HepG2 (cell line): ENCODE results near the gene ARID1A. TPM values are rescaled to one million over a fixed set of nuclear protein-coding genes. Genes with fewer than 3 reads are reported as not detected.

Experiments used
- NR2F6 ChIP-seq, 2 experiments: IDR thresholded peaks; 2 replicates each; pipeline ENCODE4 v1.6.1; 2016; ENCODE audit warnings: antibody characterized with exemption in 1 of 2, mild to moderate bottlenecking in 1 of 2
- RAD21 ChIP-seq: fragments of 450-650 bp; formaldehyde crosslinking; IDR thresholded peaks from 2 replicates; pipeline ENCODE4 v1.5.0; 2020; ENCODE audit warnings: mild to moderate bottlenecking
- ZNF101 ChIP-seq: sonication (generic); formaldehyde crosslinking; IDR thresholded peaks from 2 replicates; pipeline ENCODE4 v1.4.0; 2020; ENCODE audit warnings: mild to moderate bottlenecking, low read depth, missing genetic modification reagents, borderline replicate concordance
- ZNF296 ChIP-seq: sonication (generic); formaldehyde crosslinking; conservative IDR thresholded peaks from 2 replicates; pipeline ENCODE4 v1.5.0; 2020; ENCODE audit warnings: mild to moderate bottlenecking, missing genetic modification reagents
- ZNF605 ChIP-seq: sonication (generic); formaldehyde crosslinking; IDR thresholded peaks from 2 replicates; pipeline ENCODE4 v1.8.0; 2022; ENCODE audit warnings: mild to moderate bottlenecking, missing genetic modification reagents
- polyA plus RNA-seq, 8 experiments: library from polyadenylated mRNA; depleted of rRNA in 3 of 8; stranded (reverse) in 7 of 8; unstranded in 1 of 8; fragments of >200 nt; fragmentation: Illumina TruSeq in 4 of 8; extraction: Trizol in 4 of 8; gene quantifications; 2 replicates each; pipeline versions ENCODE4 v1.2.1 to v1.2.3, GENCODE V29; 2011 to 2016; ENCODE audit warnings: low read depth in 4 of 8, missing spikeins in 1 of 8, mixed read lengths in 1 of 8; ENCODE audit not compliant: insufficient read depth in 1 of 8
- total RNA-seq, 5 experiments: library from RNA; depleted of rRNA; stranded (reverse); fragments of >200 nt; fragmentation: Illumina TruSeq; extraction: Trizol; gene quantifications; 2 replicates each; pipeline ENCODE4 v1.2.3, GENCODE V29; 2016; ENCODE audit warnings: low read depth in 1 of 5
- TF ChIP-seq, protein P1 (sequence below): sonication (generic); formaldehyde crosslinking; IDR thresholded peaks from 2 replicates; pipeline ENCODE4 v1.4.0; 2020; ENCODE audit warnings: missing genetic modification reagents
- TF ChIP-seq, protein P2 (sequence below): sonication (generic); formaldehyde crosslinking; IDR thresholded peaks from 2 replicates; pipeline ENCODE4 v1.4.0; 2020; ENCODE audit warnings: mild to moderate bottlenecking, missing genetic modification reagents

ARID1A gene
- total and polyA plus RNA-seq, 2 of the 13 experiments (the other 11 are each of a cell fraction or from before 2014, with no cell fraction given) = 11.9 to 15.9 TPM

- TF ChIP-seq, protein P1, sequence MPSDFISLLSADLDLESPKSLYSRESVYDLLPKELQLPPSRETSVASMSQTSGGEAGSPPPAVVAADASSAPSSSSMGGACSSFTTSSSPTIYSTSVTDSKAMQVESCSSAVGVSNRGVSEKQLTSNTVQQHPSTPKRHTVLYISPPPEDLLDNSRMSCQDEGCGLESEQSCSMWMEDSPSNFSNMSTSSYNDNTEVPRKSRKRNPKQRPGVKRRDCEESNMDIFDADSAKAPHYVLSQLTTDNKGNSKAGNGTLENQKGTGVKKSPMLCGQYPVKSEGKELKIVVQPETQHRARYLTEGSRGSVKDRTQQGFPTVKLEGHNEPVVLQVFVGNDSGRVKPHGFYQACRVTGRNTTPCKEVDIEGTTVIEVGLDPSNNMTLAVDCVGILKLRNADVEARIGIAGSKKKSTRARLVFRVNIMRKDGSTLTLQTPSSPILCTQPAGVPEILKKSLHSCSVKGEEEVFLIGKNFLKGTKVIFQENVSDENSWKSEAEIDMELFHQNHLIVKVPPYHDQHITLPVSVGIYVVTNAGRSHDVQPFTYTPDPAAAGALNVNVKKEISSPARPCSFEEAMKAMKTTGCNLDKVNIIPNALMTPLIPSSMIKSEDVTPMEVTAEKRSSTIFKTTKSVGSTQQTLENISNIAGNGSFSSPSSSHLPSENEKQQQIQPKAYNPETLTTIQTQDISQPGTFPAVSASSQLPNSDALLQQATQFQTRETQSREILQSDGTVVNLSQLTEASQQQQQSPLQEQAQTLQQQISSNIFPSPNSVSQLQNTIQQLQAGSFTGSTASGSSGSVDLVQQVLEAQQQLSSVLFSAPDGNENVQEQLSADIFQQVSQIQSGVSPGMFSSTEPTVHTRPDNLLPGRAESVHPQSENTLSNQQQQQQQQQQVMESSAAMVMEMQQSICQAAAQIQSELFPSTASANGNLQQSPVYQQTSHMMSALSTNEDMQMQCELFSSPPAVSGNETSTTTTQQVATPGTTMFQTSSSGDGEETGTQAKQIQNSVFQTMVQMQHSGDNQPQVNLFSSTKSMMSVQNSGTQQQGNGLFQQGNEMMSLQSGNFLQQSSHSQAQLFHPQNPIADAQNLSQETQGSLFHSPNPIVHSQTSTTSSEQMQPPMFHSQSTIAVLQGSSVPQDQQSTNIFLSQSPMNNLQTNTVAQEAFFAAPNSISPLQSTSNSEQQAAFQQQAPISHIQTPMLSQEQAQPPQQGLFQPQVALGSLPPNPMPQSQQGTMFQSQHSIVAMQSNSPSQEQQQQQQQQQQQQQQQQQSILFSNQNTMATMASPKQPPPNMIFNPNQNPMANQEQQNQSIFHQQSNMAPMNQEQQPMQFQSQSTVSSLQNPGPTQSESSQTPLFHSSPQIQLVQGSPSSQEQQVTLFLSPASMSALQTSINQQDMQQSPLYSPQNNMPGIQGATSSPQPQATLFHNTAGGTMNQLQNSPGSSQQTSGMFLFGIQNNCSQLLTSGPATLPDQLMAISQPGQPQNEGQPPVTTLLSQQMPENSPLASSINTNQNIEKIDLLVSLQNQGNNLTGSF (CRISPR knock-in tag) = no peak
- peak; percentile 96 for TF ChIP-seq RAD21 (CRISPR knock-in tag)
- TF ChIP-seq ZNF605 = no peak
- no peak for TF ChIP-seq NR2F6 (IDR thresholded peaks at IDR 0.05)
- TF ChIP-seq NR2F6 (CRISPR knock-in tag; IDR thresholded peaks at IDR 0.05) = peak; percentile 37; the same call in 1 of the 2 replicates
- no peak for TF ChIP-seq ZNF101 (CRISPR knock-in tag)
- no peak for TF ChIP-seq ZNF296
- TF ChIP-seq, protein P2, sequence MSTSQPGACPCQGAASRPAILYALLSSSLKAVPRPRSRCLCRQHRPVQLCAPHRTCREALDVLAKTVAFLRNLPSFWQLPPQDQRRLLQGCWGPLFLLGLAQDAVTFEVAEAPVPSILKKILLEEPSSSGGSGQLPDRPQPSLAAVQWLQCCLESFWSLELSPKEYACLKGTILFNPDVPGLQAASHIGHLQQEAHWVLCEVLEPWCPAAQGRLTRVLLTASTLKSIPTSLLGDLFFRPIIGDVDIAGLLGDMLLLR (CRISPR knock-in tag) = 0 out of 2 replicates have a peak, but pooled peaks have one; percentile 38
- TF ChIP-seq, all 625 proteins: peak for 78
Observed at GRCh38 chr1:26788836-26789611, 93.2 kb downstream of the ARID1A start (continued).
